HG02938 (cell line): ENCODE results near the gene TRAF5.

Experiments
- ATAC-seq: cut with Tn5 transposase; IDR thresholded peaks from one replicate; pipeline ENCODE4 v1.9.1; 2021; ENCODE audit warnings: mild to moderate bottlenecking, moderate library complexity; ENCODE audit not compliant: unreplicated experiment

Gene TRAF5

DNA sequence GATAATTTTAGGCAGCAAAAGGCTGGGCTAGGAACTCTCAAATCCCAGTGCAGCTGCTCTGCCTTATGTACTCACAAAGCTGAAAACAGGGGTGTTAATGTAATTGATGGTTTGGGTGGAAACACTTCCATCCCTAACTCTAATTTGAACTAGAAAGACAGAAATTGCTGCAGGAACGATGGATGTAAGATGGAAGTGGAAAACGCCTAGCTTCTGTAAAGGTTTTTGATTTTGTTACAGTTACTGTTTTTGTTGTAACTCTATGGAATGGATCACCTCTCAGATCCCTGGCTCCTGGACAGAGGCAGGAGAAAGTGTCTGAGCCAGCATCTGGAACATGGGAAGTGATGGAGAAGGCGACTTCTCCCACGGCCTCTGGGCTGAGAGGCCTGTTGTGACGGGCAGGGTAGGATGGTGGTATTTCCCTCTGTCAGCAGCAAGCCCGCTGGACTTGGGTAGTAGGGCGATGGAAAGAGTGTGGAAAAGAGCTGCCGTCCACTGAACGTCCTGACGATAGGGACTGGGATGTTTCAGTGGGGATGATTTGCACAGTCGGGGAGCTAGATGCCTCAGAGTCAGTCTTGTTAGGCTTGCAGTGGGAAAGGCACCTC lies 1.6 kb downstream of the TRAF5 start:
- ATAC-seq = no peak

DNA sequence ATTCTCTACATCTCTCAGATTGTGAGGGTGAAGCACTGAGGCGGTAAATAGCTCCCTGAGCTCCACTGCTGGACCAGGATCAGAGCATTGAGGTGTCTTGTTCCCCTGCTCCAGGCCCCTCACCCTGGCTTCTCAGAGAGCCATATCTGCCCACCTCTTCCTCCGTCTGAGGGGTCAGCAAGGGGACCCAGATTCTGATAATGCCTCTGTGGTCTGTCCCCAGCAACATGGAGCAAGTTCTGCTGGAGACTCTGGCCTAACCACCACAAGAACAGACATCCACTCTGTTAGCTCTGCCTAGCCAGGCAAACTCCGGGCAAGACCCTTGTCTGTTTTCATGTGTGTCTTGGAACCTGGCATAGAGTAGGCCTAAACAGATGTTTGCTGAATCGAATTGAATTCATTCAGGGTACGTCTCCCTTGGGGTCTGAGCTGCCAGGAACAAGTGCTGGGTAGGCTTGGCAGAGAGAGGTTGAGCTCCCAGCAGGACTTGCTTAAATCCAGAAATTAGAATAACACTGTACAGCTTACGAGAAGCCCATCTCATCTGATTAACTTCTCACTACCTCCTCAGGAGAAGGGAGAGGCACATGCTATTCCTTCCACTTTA lies 2.3 kb downstream of the TRAF5 start:
- ATAC-seq = no peak

DNA sequence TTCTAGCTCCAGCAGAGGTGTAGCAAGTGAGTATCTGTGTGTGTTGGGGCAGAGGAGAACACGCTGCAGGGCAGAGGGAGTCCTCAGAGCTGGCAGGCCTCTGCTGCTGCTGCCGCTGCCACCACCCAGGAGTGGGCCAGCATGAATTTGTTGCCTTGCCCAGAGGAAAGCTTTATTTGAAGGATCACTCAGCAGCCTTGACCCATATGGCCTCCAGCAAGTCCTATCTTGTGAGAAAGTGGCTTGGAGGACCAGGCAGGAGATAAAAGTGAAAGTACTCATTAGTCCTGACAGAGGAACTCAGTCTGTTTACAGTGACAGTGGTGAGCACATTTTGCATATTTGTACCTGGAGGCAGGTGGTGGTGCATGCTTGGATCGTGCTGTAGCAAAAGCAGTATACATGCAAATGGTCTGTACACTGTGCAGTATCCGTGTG lies 3.1 kb downstream of the TRAF5 start:
- peak; percentile 54 for ATAC-seq

DNA sequence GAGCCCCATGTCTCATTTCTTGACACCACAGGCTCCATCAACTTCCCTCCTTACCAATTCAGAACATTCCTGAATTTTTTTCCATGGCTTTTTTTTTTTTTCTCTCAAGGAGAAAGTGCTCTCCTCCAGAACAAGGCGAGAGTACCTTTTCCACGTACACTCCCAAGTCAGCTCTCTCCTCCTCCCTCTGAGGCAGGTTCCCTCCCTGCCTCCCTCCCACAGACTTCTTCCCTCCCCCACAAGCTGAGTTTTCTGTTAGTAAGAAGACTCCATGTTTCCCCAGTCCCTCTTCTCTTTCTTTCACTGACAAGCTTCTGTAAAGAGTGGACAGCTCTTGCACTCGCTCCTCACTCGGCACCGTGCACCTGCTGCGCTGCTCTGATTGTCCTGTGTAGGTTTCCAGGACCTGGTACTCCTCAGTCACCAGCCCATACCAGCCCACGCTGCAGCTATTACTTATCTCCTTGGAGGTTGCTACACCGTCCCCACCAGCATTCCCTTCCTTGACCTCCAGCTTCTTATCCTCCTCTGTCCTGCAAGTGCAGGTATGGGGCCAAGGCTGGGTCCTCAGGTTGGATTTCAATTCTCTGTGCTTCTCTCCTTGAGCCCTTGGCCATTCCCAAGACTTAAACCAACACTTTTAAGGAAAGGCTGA lies 3.8 kb downstream of the TRAF5 start:
- ATAC-seq = no peak

DNA sequence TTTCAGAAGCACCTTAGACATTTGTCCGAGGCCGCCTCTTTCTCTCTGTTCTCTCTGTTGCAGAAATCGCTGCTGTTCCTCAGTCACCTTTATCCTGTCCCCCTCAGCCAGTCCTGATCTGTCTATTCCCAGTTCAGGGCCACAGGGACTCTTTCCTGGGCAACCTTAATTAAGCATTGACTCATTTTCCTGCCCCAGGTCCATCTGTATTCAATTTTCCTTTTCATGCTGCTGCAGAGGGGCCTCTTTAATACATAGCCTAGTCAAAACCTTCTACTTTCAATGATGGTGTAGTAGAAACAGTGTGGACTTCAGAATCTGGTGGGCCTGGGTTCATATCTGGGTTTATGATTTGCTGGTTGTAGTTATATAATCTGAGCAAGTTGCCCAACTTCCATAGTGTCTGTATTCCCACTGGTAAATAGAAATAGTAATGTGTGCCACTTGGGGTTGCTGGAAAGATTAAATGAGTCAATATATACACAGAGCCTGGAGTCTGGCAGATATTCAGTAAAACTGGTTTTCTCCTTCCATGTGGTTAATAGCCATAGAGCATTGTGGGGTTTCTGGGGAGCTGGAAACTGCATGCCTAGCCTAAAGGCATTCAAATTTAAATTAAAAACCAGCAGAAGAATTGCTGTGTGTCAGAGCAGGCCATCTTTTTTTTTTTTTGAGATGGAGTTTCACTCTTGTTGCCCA lies 4.5 kb downstream of the TRAF5 start:
- ATAC-seq = no peak

DNA sequence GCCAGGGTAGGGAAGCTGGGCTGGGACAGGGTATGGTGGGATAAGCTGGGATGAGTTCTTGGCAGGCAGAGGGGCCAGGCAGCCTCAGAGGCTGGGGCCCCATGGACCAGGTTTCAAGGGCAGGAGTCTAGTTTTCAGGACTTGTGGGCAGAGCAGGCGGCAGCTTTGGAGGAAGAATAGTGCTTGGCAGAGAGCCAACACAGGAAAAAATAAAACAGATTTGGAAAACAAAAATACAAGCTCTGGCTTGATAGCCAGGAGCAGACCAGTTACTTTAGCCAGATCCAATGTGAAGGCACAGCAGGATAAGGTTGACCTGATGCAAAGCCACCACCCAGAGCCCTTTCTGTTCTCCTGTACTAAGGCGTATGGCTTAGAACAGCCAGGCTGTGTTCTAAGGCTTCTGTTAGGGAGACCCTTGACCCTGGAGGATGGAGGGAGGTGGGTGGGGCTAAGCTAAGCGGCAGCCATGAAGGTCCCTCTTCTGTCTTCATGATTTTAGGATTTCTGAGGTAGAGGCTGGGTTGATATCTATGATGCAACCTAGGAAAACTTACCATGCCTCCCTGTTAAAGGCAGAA lies 5.5 kb downstream of the TRAF5 start:
- no peak for ATAC-seq

DNA sequence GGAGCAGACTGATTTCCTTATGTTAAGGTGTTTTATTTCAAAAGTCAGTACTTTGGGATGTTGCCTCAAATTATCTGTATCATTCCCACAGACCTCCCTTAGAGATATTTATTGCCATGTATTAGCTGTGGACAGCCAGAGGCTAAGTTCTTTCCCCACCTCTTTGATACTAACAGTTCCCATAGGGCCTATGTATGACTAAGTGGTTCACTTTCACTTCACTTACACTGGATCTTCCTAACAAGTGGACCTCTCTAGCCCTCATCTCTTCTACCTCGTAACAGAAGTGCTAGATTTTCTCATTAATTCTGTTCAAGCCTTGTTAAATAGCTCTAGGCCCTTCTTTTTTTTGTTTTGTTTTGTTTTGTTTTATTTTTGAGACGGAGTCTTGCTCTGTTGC lies 6.2 kb downstream of the TRAF5 start:
- no peak for ATAC-seq

DNA sequence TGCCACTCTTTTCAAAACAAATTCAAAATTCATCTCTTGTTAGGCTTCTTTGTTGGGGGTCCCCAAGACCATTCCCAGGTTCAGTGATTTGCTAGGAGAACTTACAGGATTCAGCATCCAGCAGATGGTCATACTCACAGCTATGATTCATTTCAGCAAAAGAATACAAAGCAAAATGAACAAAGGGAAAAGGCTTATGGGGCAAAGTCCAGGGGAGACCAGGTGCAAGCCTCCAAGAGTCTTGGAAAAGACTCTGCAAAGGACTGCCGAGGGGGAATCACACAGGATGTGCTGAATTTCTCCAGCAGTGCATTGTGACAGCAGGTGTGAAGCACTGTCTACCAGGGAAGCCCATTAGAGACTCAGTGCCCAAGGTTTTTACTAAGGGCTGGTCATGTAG lies 7.3 kb downstream of the TRAF5 start:
- no peak for ATAC-seq

DNA sequence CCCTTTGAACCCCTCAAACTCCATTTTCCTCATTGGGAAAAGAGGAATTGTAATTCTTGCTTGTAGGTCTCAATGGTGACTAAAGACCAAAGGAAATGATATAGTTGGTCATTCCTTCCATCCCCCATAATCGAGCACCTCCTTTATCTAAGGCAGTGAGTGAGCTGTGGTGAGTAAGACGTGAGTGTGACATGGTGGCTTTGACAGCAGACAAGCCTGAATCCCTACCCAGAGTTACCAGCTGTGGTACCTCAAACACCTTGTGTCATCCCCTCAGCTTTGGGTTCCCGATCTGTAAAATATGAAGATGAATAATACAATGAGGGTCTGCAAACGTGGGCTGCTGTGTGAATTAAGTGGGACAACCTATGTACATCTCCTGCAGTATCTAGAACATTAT lies 8.4 kb downstream of the TRAF5 start:
- no peak for ATAC-seq

DNA sequence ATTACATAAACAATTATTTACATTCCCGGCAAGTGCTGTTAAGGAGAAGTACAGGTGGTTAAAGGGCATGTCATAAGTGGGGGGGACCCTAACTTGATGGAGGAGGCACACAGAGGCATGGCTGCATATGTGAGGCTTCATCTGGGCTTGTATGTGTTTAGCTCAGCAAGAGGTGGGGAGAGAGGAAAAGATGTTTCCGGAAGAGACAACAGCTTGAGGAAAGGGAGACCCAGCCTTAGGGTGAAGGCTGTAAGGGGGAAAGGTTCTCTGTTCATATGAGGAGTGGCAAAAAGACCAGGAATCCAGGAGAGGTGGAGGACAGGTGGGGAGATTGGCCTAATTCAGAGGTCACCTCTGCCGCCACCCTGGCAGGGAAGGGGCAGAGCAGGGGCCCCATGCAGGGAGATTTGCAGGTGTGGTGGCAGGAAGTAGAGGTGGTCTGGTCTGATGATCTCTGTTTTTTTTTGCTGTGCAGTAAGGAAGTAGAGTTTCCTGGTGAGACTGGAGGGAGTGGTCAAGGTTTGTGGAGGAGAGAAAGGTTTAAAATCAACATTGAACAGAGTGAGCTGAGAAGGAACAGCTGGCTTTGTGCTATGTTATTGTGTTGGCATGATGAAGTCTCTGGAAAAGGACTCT lies 9.0 kb downstream of the TRAF5 start:
- peak; percentile 89 for ATAC-seq

DNA sequence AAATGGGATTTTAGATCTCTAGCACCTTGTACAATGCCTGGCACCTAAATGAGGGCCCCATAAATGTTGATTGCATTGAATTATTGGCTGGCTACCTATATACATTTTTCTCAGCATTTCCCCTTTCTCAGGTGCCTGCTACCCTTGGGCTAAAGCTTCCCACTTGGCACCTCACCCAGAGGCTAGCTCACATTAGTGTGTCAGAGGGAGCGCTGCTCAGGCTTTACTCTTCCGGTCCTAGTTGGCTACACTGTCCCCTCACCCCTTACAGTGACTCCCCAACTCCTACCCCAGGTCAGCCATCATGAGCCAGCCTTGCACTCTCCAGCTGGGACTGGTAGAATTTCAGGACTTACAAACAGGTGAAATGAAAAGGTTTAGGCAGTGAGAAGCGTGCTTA lies 9.5 kb downstream of the TRAF5 start:
- ATAC-seq = peak; percentile 30

DNA sequence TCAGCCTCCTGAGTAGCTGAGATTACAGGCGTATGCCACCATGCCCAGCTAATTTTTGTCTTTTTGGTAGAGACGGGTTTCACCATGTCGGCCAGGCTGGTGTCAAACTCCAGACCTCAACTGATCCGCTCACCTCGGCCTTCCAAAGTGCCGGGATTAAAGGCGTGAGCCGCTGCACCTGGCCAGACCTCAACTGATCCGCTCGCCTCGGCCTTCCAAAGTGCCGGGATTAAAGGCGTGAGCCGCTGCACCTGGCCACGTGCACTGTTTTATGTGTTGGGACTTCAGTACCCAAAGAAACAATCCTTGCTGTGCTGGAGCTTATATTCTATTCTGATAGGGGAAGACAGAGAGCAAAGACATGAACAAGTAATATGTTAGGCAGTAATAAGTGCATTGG lies 10.1 kb downstream of the TRAF5 start:
- ATAC-seq = no peak

DNA sequence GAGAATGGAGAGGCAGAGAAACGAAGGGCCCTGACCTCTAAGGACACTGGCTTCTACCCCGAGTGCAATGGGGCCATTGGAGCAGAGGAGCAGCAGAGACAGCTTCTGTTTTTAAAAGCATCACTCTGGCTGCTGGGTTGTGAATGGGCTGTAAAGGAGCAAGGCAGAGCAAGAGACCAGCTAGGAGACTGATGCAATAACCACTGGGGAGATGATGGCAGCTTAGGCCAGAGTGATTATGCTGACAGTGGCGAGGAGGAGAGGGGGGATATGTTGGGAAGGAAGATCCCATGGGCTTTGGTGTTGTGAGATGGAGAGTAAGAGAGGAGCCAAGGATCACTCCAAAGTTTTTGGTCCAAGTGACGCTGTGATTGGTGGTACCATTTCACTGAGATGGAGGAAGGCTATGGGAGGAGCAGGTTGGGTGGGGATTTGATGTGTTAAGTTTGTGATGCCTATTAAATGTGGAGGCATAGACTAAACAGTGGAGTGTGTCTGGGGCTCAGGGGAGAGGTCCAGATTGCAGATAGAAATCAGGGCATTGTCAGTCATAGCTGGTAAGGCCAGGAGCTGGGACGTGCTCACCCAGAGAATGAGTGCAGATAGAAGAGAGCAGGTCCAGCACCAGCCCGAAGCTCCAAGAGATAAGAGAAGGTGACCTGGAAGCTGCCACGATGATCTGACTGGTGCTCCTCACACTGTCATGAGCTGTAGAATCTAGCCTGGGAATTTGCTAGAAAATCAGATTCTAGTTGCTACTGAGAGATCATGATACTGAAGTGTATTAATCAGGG lies 11.0 kb downstream of the TRAF5 start:
- no peak for ATAC-seq

DNA sequence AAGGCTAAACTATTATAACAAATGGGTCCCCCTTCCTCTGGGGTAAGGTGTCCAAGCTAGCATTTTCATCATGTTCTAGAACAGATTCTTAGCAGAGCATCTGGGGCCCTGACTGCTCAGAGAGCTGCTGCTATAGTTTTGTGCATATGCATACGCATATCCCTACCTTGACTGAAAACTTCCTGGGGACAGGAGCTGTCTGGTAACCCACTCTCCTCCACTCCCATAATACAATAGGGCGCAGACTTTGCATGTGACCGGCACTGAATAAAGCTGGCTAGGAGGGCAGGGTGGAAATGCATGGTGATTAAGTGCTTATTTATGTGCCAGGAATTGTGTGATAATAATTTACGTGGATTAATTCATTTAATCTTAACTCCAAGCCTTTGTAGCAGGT lies 11.6 kb downstream of the TRAF5 start:
- ATAC-seq = no peak

DNA sequence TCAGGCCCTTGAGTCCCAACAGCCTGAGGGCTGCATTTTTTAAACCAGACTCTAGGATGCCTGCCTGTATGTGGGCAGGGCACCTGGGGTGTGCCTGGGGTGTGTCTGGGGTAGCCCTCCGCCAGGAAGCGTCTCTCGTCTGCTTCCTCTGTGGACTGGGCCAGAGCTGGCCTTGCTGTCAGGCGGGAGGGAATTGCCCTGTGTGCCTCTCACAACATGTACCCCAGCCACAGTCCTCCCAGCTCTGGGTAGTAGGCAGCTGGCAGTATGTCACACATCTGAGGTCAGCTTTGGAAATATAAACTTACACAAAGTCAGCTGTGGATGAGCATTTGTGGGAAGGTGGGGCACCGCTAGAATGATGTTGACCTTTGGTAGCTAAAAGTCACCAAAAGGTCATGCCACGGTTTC lies 13.0 kb downstream of the TRAF5 start:
- ATAC-seq = no peak

DNA sequence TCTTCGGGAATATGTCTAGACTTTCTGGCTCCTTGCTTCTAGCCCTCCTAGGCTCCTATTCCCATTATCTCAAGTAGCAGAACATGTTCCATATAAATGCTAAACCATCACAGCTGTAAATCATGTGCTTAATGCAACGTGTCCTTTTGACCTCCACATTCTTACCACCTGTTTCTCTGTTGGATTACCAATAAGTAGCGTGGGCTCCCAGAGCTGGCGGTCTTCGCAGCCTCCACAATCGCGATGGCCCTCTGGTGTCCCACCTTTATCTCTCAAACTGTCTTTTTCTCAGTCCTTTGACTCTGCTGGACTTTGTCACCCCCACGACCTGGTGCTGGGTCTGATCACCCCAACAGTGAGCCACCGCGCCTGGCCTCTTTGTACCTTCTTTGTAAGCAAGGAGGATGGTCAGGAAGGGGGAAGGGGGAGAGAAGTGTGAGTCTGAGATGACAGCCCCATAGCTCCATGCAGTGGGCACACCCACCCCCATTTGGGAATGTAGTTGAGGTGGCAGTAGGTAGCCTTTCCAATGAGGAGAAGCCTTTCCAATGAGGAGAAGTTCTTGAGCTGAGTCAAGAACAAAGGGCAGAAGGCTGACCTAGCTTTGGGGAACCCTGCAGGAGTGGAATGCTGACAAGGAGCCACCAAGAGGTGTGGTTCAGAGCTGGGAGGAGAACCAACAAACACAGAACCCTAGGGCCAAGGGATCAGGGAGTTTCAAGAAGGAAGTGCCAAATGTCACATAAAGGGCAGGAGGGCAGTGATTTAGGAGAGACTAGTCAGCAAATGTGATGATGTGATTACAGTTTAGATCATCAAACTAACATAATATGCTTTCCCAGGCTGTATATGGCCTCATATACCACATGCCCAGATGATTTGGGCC lies 14.2 kb downstream of the TRAF5 start:
- ATAC-seq = no peak

DNA sequence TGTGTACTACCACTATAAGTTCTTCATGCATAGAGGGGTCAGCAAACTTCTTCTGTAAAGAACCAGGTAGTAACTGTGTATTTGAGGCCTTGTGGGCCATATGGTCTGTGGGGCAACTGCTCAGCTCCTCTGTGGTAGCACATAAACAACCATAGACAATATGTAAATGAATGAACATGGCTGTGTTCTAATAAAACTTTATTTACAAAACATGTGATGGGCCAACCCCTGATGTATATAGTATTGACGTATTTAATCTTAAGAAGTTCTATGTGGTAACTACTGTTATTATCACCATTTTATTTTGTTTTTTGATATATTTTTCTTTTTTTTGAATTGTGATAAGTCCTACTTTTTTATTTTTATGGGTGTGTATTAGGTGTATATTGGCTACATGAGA lies 15.4 kb downstream of the TRAF5 start:
- no peak for ATAC-seq

DNA sequence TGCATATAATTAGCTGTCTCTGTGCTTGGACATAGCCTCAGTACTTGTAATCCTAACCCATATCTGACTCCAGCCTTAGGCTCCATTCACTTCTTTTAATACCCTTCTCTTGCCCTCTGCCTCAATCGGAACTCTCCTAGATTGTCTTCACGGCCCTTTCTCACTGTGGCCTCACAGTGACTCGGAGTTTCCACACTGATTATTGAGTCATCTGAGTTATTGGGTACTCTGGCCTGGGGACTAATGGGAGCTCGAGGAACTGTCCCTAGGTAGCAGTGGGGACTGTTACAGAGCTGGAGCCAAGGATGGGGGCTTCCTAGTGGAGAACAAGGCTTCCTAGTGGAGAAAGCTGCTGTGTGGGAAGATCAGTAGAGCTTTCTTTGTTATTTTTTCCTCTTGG lies 17.0 kb downstream of the TRAF5 start:
- ATAC-seq = no peak

DNA sequence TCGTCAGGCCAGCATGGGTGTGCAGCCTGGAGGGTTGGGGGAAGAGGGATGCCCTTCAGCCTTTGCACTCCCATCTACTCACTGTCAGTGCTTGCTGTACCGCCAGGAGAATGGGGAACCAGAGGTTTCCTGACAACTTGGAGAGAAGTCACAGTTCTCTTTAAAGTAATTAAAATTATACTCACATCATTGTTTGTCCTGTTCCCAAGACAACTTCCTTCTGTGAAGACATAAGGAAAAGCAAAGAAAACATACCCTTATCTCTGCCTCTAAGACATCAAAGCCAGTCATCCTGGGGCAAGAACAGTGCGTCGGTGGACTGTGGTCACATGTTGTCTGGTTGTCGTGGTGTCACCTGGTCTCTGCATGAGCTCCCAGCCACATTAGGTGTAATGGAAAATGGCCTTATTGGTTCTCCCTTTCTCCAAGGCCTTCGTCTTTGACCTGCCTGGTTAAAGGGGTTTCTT lies 17.6 kb downstream of the TRAF5 start:
- no peak for ATAC-seq
